OCI-LY3 (cell line): ENCODE measurements around the gene SNCG.

Experiments used
- H2AFZ ChIP-seq: fragments of 200-600, 300-600 bp; shearing (Covaris generic); 2 replicates; pipeline ENCODE4 v1.6.0; 2014; ENCODE audit warnings: antibody characterized with exemption, low read depth, low read length
- H3K27ac ChIP-seq: fragments of 200-600, 300-600 bp; sonication (generic); 2 replicates; pipeline ENCODE4 v1.5.1; 2014; ENCODE audit warnings: mild to moderate bottlenecking, low read length, moderate library complexity, mixed read lengths
- H3K27me3 ChIP-seq: fragments of 200-600, 300-600 bp; sonication (generic); 2 replicates; pipeline ENCODE4 v1.6.1; 2014; ENCODE audit warnings: low read depth, low read length, mixed read lengths
- H3K36me3 ChIP-seq: fragments of 200-600, 300-600 bp; sonication (generic); replicated peaks from 2 replicates; pipeline ENCODE3; 2014; ENCODE audit warnings: low read depth, low read length, mixed read lengths
- H3K4me1 ChIP-seq: fragments of 300-600, 200-600 bp; sonication (generic); 2 replicates; pipeline ENCODE4 v1.6.1; 2014; ENCODE audit warnings: low read length, mixed read lengths
- H3K4me2 ChIP-seq: fragments of 200-600, 300-600 bp; sonication (generic); 2 replicates; pipeline ENCODE4 v1.6.1; 2014; ENCODE audit warnings: low read length, mixed read lengths
- H3K4me3 ChIP-seq: fragments of 300-600, 200-600 bp; sonication (generic); 2 replicates; pipeline ENCODE4 v1.5.1; 2014; ENCODE audit warnings: antibody characterized with exemption, mild to moderate bottlenecking, low read length, moderate library complexity
- H3K79me2 ChIP-seq: fragments of 300-600, 200-600 bp; shearing (Covaris generic); 2 replicates; pipeline ENCODE4 v1.6.1; 2014; ENCODE audit warnings: mild to moderate bottlenecking, low read length, mixed read lengths
- H3K9ac ChIP-seq: fragments of 300-600, 200-600 bp; shearing (Covaris generic); 2 replicates; pipeline ENCODE4 v1.6.0; 2014; ENCODE audit warnings: mild to moderate bottlenecking, low read length, moderate library complexity
- H3K9me3 ChIP-seq: fragments of 200-600, 300-600 bp; shearing (Covaris generic); 2 replicates; pipeline ENCODE4 v1.6.1; 2014; ENCODE audit warnings: low read length, mixed read lengths; ENCODE audit not compliant: insufficient read depth
- H4K20me1 ChIP-seq: fragments of 200-600, 300-600 bp; sonication (generic); 2 replicates; pipeline ENCODE4 v1.6.1; 2016; ENCODE audit warnings: low read length, mixed read lengths; ENCODE audit not compliant: insufficient read depth
- CTCF ChIP-seq: fragments of 200-600, 300-600 bp; sonication (generic); IDR thresholded peaks from 2 replicates; pipeline ENCODE4 v1.5.1; 2014; ENCODE audit warnings: antibody characterized with exemption, low read length, low read depth
- EZH2phosphoT487 ChIP-seq: fragments of 200-600 bp; shearing (Covaris generic); IDR thresholded peaks from 2 replicates; pipeline ENCODE4 v1.6.1; 2018; ENCODE audit warnings: antibody characterized with exemption, mixed run types, low read depth

Gene SNCG

GRCh38 chr10:86970982-86971231, 12.5 kb downstream of the SNCG start:
- Histone ChIP-seq H3K4me2 (peak overlapping the region; percentile 85), H3K79me2 (peaks cover 47% of the 10 kb centered on the region), H3K27me3 (no peaks in the 10 kb centered on the region), H3K4me3 (peak overlapping the region; percentile 98), H3K36me3 (peaks cover 16% of the 10 kb centered on the region), H3K9me3 (no peaks in the 10 kb centered on the region), H4K20me1 (no peaks in the 10 kb centered on the region), H3K9ac (peak overlapping the region; percentile 100), H3K4me1 (peaks cover 48% of the 10 kb centered on the region), H2AFZ (no peak overlapping the region), H3K27ac (peak overlapping the region; percentile 100)
- no peak for TF ChIP-seq CTCF
- TF ChIP-seq EZH2phosphoT487: no peak

GRCh38 chr10:86971232-86971991, 13.0 kb downstream of the SNCG start:
- peak overlapping the region; percentile 17; the same call in 1 of the 2 replicates for H2AFZ ChIP-seq
- peak overlapping the region; percentile 100 for H3K27ac ChIP-seq
- H3K4me1 ChIP-seq: peaks cover 43% of the 10 kb centered on the region
- no peaks in the 10 kb centered on the region for H4K20me1 ChIP-seq
- H3K9ac ChIP-seq: peak overlapping the region; percentile 100
- peaks cover 16% of the 10 kb centered on the region for H3K36me3 ChIP-seq
- peaks cover 47% of the 10 kb centered on the region for H3K79me2 ChIP-seq
- TF ChIP-seq CTCF: 0 out of 2 replicates have a peak, but pooled peaks have one; percentile 4
- no peak for TF ChIP-seq EZH2phosphoT487
- no peaks in the 10 kb centered on the region for H3K9me3 ChIP-seq
- H3K4me3 ChIP-seq: peak overlapping the region; percentile 98
- no peaks in the 10 kb centered on the region for H3K27me3 ChIP-seq
- peak overlapping the region; percentile 85 for H3K4me2 ChIP-seq

GRCh38 chr10:86972613-86973380, 14.4 kb downstream of the SNCG start:
- TF ChIP-seq CTCF: no peak
- H3K36me3 ChIP-seq: peaks cover 14% of the 10 kb centered on the region
- H3K4me1 ChIP-seq: peaks cover 29% of the 10 kb centered on the region
- no peaks in the 10 kb centered on the region for H3K9me3 ChIP-seq
- H2AFZ ChIP-seq: no peak overlapping the region
- H4K20me1 ChIP-seq: no peaks in the 10 kb centered on the region
- H3K27ac ChIP-seq: no peak overlapping the region
- H3K4me2 ChIP-seq: no peak overlapping the region
- H3K9ac ChIP-seq: no peak overlapping the region
- peaks cover 34% of the 10 kb centered on the region for H3K79me2 ChIP-seq
- no peak overlapping the region for H3K4me3 ChIP-seq
- no peaks in the 10 kb centered on the region for H3K27me3 ChIP-seq

- Histone ChIP-seq H3K9ac (no peak overlapping the region), H4K20me1 (no peaks in the 10 kb centered on the region), H2AFZ (no peak overlapping the region), H3K4me1 (peaks cover 15% of the 10 kb centered on the region), H3K27ac (no peak overlapping the region), H3K36me3 (peaks cover 6% of the 10 kb centered on the region), H3K4me2 (no peak overlapping the region), H3K9me3 (no peaks in the 10 kb centered on the region), H3K27me3 (no peaks in the 10 kb centered on the region), H3K79me2 (peaks cover 17% of the 10 kb centered on the region), H3K4me3 (no peak overlapping the region)
- TF ChIP-seq EZH2phosphoT487 (no peak), CTCF (no peak)
Measured at GRCh38 chr10:86974484-86974883, 16.1 kb downstream of the SNCG start.
